Vagina (tissue), 2 donors: ENCODE results near the gene LRP2.

Source experiments
- POLR2AphosphoS5 ChIP-seq, 2 donors: sonication (generic); formaldehyde crosslinking; IDR thresholded peaks; one replicate each; pipeline ENCODE4 v1.9.0; 2017; ENCODE audit warnings: antibody characterized with exemption in 2 of 2, mild to moderate bottlenecking in 2 of 2, low read depth in 1 of 2; ENCODE audit not compliant: insufficient read depth in 1 of 2
- TF ChIP-seq, protein P1 (sequence below), 3 experiments: fragments of 450-650 bp in 2 of 3; fragments of 200-600 bp in 1 of 3; sonication (generic) in 1 of 3; IDR thresholded peaks; one replicate each; pipeline ENCODE4 v1.5.1; 2017 to 2019; ENCODE audit warnings: antibody characterized with exemption in 3 of 3, mild to moderate bottlenecking in 2 of 3, moderate library complexity in 2 of 3

DNA sequence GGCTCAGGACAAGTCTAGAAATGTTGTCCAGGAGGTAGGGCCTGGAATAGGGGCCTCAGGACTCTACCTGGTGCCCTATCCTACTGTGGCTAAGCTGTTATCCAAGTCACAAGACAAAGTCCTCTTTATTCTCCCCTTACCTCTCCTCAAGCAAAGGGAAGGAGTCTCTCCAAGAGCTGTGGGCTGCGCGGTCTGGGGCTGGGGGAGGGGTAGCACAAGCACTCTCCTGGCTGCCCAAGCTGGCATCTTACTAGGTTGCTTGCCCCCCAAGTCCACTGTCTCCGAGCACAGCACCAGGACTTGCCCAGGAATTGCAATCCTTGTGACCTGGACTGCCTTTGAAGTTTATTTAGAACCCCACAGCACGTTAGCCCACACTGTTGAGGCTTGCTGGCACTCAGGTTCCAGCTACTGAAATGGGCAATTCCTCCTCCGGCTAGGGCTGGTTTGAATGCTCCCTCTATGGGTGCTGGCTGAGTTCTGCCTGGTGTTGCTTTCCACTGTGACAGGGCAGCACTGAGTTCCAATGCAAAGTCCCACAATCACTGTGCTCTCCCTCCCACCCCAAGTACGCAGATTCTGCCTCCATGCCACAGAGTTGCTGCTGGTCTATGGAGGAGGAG is 274.5 kb downstream of the LRP2 start:
- TF ChIP-seq, protein P1, sequence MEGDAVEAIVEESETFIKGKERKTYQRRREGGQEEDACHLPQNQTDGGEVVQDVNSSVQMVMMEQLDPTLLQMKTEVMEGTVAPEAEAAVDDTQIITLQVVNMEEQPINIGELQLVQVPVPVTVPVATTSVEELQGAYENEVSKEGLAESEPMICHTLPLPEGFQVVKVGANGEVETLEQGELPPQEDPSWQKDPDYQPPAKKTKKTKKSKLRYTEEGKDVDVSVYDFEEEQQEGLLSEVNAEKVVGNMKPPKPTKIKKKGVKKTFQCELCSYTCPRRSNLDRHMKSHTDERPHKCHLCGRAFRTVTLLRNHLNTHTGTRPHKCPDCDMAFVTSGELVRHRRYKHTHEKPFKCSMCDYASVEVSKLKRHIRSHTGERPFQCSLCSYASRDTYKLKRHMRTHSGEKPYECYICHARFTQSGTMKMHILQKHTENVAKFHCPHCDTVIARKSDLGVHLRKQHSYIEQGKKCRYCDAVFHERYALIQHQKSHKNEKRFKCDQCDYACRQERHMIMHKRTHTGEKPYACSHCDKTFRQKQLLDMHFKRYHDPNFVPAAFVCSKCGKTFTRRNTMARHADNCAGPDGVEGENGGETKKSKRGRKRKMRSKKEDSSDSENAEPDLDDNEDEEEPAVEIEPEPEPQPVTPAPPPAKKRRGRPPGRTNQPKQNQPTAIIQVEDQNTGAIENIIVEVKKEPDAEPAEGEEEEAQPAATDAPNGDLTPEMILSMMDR (IDR thresholded peaks at IDR 0.05): no peak
- no peak for TF ChIP-seq POLR2AphosphoS5 (IDR thresholded peaks at IDR 0.05; ENCODE audit: insufficient read depth in 1 of 2, low read depth in 1 of 2)
